Fibroblast of villous mesenchyme (primary cell): ENCODE results near the gene HOXB3. TPM values are rescaled to one million over a fixed set of nuclear protein-coding genes. Genes with fewer than 3 reads are reported as not detected.

Experiments
- DNase-seq: peaks from one replicate; pipeline ENCODE4 v3.0.0-alpha.2; 2010; ENCODE audit warnings: low read depth
- H3K4me3 ChIP-seq: 2 replicates; pipeline ENCODE4 v1.5.1; 2011; ENCODE audit warnings: low read depth, mild to moderate bottlenecking, low read length
- total RNA-seq: library from RNA; depleted of rRNA; stranded (reverse); fragments of >200 nt; gene quantifications from 2 replicates; pipeline ENCODE4 v1.2.3, GENCODE V29; 2012
- TF ChIP-seq, protein P1 (sequence below): IDR thresholded peaks from 2 replicates; pipeline ENCODE4 v1.5.1; 2012; ENCODE audit warnings: low read depth, mild to moderate bottlenecking, low read length; ENCODE audit not compliant: insufficient read depth

The HOXB3 gene
- total RNA-seq, 1 donor = 4.3 TPM

DNA sequence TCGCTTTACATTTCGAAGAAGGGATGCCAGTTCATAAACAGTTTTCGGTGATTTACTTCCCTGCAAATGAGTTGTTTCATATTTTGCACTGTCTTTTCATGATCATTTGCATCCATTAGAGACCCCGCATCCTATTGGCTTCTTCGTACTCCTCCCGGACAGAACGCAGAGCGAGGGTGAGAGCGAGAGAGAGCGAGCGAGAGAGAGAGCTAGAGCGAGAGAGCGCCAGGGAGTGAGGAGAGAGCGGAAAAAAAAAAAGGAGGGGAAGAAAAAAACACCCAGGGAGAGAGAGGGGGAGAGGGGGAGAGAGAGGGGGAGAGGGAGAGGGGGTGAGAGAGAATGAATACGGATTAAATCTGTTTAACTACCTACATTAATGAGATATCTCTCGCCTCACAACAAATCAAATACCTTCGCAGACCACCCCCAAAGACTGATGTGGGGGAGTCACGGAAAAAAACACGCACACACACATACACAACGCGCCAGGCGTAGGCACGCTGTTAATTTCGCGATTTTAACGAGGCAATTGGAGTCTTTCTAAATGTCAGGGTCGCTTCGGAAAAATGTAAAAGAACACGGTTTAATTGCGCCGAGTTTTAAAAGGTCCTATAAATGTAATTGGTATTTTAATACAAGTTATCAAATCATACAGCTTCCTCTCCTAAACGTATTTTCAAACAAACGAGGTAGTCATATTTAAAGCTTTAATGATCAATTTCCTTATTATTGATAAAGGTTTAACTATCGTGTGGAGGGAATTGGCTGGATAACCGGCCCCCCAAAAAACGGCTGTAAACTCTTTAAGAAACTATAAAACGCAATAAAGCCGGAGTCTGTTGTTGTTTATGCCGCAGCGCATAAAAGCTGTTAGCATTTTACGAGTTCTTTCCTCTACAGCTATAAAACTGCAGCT is 25.3 kb upstream of the HOXB3 start, which contains the start of gene HOXB8:
HOXB8 (minus strand) TSS at position 246 of the 916 bp plus-strand sequence. CDS start 588 bp downstream, outside the sequence.
- DNase-seq = no peak
- TF ChIP-seq, protein P1, sequence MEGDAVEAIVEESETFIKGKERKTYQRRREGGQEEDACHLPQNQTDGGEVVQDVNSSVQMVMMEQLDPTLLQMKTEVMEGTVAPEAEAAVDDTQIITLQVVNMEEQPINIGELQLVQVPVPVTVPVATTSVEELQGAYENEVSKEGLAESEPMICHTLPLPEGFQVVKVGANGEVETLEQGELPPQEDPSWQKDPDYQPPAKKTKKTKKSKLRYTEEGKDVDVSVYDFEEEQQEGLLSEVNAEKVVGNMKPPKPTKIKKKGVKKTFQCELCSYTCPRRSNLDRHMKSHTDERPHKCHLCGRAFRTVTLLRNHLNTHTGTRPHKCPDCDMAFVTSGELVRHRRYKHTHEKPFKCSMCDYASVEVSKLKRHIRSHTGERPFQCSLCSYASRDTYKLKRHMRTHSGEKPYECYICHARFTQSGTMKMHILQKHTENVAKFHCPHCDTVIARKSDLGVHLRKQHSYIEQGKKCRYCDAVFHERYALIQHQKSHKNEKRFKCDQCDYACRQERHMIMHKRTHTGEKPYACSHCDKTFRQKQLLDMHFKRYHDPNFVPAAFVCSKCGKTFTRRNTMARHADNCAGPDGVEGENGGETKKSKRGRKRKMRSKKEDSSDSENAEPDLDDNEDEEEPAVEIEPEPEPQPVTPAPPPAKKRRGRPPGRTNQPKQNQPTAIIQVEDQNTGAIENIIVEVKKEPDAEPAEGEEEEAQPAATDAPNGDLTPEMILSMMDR = no peak
- no peak within 1 kb of the TSS for H3K4me3 ChIP-seq

DNA sequence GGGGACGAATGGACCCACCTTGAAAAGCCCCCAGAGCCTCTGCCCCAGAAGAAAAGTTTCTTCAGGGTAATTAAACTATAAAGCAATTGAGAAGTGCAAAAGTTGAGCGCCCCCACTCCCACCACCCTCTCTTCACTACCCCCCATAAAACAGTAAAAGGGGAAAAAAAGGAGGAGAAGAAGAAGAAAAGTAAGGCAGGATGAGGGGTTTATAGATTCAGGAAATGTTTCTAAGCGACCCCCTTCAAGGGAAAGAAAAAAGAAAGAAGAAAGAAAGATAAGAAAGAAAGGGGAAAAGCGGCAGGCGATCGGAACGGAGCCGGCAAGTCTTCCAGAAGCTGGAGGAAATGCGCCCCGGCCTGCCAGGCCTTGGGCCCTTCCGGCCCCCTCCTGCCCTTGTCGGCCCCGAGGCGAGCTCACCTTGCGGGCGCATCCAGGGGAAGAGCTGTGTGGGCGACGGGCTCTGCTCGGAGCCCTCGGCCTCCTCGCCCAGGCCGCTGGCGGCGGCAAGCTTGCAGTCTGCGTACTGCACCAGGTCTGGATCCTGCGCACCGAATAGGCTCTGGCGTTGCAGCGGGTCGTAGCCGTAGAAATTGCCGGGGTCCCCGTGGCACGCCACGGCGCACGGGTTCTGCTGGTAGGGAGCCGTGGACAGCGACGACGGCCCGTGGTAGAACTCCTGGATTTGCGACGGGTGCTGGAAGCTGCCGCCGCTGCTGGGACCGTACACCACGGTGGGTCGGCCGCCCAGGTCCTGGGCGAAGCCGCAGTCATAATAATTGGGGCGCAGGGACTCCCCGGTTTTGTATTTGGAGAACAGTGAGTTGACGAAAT is 24.0 kb upstream of the HOXB3 start:
- no peak overlapping the region for H3K4me3 ChIP-seq
- no peak for DNase-seq
- TF ChIP-seq, protein P1 = no peak

DNA sequence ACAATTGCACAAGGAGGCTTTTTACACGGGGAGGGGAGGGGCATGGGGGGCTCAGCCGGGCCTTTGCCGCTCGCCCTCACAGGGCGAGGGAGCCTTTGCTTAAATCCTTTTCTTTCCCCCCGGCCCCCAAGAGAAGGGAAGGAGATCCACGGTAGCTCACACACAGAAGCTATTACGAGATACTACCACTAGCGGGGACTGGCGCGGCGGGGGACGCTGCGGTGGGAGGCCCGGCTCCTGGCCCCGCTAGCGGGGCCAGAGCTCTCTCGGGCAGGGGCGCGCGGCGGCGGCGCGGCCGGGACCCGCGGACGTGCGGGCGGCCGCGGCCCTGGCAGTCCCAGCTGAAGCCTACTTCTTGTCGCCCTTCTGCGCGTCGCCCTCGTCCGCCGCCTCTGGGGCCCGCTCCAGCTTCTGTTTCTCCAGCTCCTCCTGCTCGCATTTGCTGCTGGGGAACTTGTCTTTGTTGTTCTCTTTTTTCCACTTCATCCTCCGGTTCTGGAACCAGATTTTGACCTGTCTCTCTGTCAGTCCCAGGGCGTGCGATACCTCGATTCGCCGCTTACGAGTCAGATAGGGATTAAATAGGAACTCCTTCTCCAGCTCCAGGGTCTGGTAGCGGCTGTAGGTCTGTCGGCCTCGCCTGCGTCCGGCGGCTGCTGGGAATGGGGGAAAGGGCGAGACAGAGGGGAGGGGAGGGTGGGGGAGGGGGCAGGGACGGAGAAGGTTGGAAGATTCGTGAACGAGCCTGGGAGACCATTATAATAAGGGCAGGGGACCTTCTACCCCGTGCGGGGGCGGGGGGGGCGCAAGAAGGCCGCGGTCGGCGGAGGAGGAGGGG is 23.0 kb upstream of the HOXB3 start:
- TF ChIP-seq, protein P1 = no peak
- peak overlapping the region; percentile 19 for H3K4me3 ChIP-seq
- DNase-seq = no peak

DNA sequence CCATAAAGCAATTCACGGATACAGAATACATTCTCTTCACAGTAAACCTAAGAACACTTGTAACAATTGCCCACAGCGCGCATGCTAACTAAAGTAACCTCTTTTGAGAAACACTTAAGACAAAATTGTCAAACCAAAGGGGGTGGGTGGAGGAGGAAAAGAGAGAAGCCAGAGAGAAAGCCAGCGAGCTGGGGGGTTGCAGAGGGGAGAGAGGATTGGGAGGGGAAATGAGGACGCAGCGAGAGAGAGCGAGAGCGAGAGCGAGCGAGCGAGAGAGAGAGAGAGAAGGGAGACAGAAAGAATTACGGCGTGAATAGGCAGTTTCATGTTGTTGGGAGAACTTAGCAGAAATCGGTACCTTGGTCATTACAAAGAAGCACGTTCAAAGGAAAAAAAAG is 22.4 kb upstream of the HOXB3 start:
- DNase-seq = no peak
- no peak overlapping the region for H3K4me3 ChIP-seq

DNA sequence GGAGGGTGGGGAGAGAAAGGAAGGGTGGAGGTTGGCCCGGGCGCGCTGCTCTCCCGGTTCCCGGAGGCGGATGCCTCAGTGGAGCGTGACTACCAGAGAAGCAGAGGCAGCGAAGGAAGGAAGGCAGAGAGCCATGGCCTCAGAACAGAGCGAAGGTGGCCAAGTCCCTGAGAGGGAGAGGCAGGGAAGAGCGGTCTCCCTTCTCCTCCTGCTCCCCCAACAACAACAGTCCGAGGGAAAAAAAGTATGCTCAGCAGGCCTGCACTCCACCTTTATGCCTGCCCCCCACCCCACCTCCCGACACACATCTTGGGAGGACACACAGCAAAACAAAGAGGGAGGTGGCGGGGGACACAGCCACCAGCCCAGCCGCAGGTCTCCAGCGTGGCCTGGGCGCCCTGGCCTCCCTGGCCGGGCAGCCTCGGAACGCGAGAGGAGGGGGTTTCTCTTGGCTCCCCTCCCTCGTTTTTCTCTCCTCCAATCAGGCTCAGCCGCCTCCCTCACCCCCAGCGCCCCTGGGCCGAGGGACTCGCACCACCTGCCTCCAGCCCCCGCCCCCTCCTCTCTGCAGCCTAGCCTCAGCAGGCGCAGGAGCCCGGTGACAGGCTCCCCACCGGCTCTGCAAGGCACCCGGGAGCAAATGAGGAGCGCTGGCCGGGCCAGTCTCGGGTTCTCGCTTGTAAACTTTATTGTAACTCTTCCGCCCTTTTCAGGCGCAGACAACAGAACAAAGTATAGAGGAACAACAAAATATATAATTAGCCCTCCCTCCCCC is 21.8 kb upstream of the HOXB3 start:
- H3K4me3 ChIP-seq = no peak overlapping the region
- no peak for DNase-seq
- TF ChIP-seq, protein P1 = no peak

More for the DNA sequence above, 22.4 kb upstream of the HOXB3 start:
- TF ChIP-seq, protein P1 = no peak
